IPS-20b (cell line): ENCODE results near the gene RPTOR.
"Not testable (repeated sequence)": the region's sequence is repeated elsewhere in the genome, so short reads cannot be mapped to it uniquely, and the experiment has no call there.

Source experiments
- H3K27ac ChIP-seq: one replicate; pipeline ENCODE4 v1.5.1; 2013; ENCODE audit warnings: low read length
- H3K27me3 ChIP-seq: 2 replicates; pipeline ENCODE4 v1.6.1; 2013; ENCODE audit warnings: mild to moderate bottlenecking, low read length, inconsistent platforms; ENCODE audit not compliant: insufficient read depth
- H3K36me3 ChIP-seq: 2 replicates; pipeline ENCODE4 v1.6.1; 2013; ENCODE audit warnings: low read depth, mild to moderate bottlenecking, inconsistent platforms, low read length, moderate library complexity; ENCODE audit not compliant: insufficient read depth
- H3K4me1 ChIP-seq: 2 replicates; pipeline ENCODE4 v1.6.1; 2013; ENCODE audit warnings: mild to moderate bottlenecking, control low read depth, inconsistent platforms, low read length, moderate library complexity; ENCODE audit not compliant: insufficient read depth
- H3K4me3 ChIP-seq: 2 replicates; pipeline ENCODE4 v1.5.1; 2013; ENCODE audit warnings: mild to moderate bottlenecking, low read length, inconsistent platforms
- H3K9ac ChIP-seq: 2 replicates; pipeline ENCODE4 v1.6.1; 2013; ENCODE audit warnings: low read depth, mild to moderate bottlenecking, inconsistent platforms, low read length, moderate library complexity
- H3K9me3 ChIP-seq: 2 replicates; pipeline ENCODE4 v1.6.1; 2013; ENCODE audit warnings: mild to moderate bottlenecking, low read depth, low read length, inconsistent platforms; ENCODE audit not compliant: insufficient read depth

The RPTOR gene

DNA sequence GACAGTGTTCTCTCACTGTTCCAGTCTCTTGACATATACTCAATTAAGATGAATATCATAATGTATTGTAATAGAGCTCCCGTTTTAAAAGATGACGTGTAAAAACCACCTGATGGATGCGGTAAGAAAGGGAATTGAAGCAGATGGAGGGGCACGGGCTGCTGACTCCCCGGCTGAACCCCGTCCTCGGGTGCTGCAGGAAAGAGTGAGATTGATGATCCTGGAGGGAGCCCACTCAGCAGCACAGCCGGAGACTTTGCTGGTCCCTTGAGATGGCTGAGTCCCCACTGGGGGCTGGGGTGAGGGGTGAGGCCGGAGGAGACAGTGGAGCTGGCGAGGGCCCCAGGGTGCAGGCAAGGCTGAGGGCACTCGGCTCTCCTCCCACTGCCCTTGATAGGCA, 217.4 kb downstream of the RPTOR start:
- Histone ChIP-seq H3K27me3 (no peaks in the 10 kb centered on the region), H3K9me3 (no peaks in the 10 kb centered on the region), H3K4me3 (no peak overlapping the region), H3K4me1 (peaks cover 6% of the 10 kb centered on the region; the same call in 1 of the 2 replicates), H3K27ac (no peak overlapping the region), H3K9ac (no peak overlapping the region), H3K36me3 (no peaks in the 10 kb centered on the region)

DNA sequence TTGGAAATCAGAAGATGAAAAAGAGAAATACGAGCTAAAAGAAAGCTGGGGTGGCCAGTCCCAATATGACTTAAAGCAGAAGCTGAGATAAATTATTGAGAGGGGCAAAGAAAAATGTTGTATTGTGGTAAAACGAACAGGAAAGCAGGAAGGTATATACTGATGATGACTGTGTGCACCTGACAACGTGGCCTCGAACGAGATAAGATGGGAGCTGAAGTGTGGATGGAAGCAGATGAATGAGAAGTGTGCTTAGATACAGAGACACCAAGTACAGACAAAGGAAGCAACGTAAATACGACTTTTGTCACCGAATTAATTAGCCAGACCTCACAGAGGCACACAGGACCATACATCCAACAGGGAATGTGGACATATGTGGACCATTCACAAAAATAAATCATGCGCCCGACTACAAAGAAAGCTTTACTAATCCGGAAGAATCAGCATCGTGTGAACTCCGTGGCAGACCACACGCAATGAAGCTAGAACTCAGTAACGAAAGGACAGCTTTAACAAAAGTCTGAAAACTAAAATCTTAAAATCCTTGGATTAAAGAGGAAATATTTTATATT, 218.7 kb downstream of the RPTOR start:
- Histone ChIP-seq H3K4me1 (peaks cover 6% of the 10 kb centered on the region; the same call in 1 of the 2 replicates), H3K9me3 (no peaks in the 10 kb centered on the region), H3K36me3 (no peaks in the 10 kb centered on the region), H3K27ac (no peak overlapping the region), H3K4me3 (no peak overlapping the region), H3K9ac (no peak overlapping the region), H3K27me3 (no peaks in the 10 kb centered on the region)

DNA sequence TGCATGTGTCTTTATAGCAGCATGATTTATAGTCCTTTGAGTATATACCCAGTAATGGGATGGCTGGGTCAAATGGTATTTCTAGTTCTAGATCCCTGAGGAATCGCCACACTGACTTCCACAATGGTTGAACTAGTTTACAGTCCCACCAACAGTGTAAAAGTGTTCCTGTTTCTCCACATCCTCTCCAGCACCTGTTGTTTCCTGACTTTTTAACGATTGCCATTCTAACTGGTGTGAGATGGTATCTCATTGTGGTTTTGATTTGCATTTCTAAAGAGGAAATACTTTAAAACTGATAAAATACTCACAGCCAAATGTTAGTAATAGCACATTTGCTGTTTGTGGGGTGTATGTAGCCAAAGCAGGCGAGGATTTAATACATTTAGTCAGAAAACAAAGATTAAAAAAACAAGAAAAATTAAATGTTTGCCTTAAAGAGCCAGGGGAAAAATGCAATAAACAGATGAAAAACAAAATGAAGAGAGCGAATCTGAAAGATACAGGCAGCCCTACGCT, 220.0 kb downstream of the RPTOR start:
- H3K36me3 ChIP-seq, H3K9ac ChIP-seq, H3K4me1 ChIP-seq, H3K4me3 ChIP-seq, H3K27ac ChIP-seq, H3K27me3 ChIP-seq, H3K9me3 ChIP-seq: not testable (repeated sequence)

DNA sequence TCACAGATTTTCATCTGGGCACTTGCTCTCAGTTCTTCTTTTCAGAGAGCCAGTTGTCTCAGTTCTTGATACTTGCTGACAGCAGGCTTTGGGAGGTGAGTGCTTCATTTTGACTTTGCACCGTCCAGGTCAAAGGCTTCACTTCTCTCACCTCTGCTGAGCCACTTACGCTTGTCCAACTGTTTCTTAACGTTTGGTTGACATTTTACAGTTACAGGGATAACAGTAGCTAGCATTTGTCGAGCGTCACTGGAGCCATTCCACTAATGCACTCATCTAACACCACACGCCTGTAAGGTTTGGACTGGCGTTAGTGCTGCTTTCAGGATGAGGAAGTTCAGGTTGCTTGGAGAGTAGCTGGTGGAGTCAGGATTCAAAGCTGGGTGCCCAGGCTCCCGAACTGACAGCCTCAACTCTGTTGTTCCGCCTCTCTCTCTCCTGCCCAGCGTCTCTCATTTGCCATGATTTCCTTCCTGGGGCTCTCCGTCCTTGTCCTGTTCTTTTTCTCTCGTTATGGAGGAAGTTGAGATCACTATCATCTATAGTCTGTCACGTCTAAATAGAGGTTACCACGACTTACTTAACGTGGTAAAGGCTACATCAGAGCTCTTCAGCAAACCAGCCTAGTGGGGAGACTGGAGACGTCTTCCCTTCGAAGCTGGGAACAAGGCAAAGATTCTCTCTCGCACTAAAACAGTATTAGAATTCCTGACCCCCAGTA, 220.8 kb downstream of the RPTOR start:
- Histone ChIP-seq H3K9ac (no peak overlapping the region), H3K27me3 (no peaks in the 10 kb centered on the region), H3K9me3 (no peaks in the 10 kb centered on the region), H3K4me1 (peaks cover 6% of the 10 kb centered on the region; the same call in 1 of the 2 replicates), H3K36me3 (no peaks in the 10 kb centered on the region), H3K4me3 (no peak overlapping the region), H3K27ac (no peak overlapping the region)

DNA sequence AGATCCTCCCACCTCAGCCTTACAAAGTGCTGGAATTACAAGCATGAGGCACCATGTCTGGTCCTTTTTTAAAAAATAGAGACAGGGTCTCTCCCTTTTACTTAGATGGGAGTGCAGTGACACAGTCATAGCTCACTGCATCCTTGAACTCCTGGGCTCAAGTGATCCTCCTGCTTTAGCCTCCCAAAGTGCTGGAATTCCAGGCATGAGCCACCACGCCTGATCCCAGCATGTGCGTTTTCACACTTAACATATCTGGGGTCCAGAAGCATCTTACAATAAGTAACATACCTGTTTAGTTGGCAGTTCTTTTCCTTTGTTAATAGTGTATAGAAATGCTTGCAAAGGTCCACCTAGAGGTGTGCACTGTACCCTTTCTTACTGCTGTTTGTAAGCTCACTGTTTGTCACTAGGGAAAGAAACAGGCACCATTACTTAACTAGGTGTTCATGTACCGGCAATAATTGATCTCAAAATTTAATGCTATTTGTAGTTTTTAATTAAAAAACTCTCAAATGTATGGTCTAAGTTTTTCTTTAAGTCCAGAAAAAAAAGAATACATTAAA, 221.7 kb downstream of the RPTOR start:
- H3K27ac ChIP-seq = no peak overlapping the region

DNA sequence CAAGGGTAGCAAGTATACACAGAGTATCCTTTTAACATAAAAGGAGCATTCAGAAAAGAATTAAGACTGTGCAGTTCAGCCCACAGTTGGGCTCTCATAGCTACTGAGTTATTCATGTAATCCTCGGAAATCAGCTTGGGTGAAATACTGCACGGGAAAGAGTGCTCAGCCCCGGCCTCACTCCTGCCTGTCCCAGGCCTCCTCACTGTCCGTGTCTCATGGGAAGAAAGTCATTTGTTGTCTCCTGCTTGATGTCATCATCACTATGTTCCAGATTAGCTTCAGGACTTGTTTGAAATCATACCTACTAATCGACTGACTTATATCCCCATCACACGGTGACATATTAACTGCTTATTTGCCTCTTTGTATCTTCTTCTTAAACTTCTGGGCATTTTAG, 223.8 kb downstream of the RPTOR start:
- no peak overlapping the region for H3K27ac ChIP-seq
- no peaks in the 10 kb centered on the region for H3K27me3 ChIP-seq
- H3K36me3 ChIP-seq = no peaks in the 10 kb centered on the region
- H3K9ac ChIP-seq = no peak overlapping the region
- no peak overlapping the region for H3K4me3 ChIP-seq
- no peaks in the 10 kb centered on the region for H3K9me3 ChIP-seq
- peaks cover 5% of the 10 kb centered on the region; the same call in 1 of the 2 replicates for H3K4me1 ChIP-seq

More for the DNA sequence above, 221.7 kb downstream of the RPTOR start:
- Histone ChIP-seq H3K9ac (no peak overlapping the region), H3K4me3 (no peak overlapping the region), H3K4me1 (peaks cover 4% of the 10 kb centered on the region; the same call in 1 of the 2 replicates), H3K9me3 (no peaks in the 10 kb centered on the region), H3K36me3 (no peaks in the 10 kb centered on the region), H3K27me3 (no peaks in the 10 kb centered on the region)

DNA sequence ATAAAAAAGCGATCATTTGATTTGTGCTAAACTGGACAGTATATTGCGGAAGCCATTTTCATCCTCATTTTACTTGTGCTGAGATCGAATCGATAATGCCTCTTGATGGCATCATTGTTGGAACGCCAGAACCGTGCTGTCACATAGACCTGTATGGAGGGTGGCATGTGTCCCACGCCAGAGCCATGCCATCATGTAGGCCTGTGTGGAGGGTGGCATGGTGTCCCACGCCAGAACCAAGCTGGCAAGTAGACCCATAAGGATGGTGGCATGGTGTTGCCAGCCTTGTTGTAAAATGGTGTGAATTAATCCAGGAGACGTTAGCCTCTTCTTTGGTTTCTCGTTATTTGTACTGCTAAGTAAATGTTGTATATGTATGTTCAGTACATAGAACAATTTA, 224.3 kb downstream of the RPTOR start:
- Histone ChIP-seq H3K9me3 (no peaks in the 10 kb centered on the region), H3K9ac (no peak overlapping the region), H3K36me3 (no peaks in the 10 kb centered on the region), H3K27me3 (no peaks in the 10 kb centered on the region), H3K4me3 (no peak overlapping the region), H3K4me1 (peaks cover 5% of the 10 kb centered on the region; the same call in 1 of the 2 replicates), H3K27ac (no peak overlapping the region)

DNA sequence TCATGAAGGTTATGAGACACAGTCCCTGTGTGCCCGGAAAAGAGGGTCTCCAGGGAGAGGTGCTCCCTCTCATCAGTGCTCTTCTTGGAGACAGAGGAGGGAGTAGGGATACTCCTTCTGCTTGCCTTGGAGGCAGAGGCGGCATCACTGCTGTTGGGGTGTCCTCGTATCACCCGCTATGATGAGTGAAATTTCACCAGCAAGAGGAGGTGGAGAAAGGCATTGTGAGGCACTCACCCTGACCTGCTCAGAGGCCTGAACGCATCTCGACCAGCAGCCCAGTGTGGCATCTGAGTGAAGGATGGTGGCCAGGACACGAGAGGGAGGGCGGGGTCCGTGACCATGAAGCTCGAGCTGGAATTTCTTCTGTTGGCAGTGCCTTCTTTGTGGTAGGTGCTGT, 224.9 kb downstream of the RPTOR start:
- Histone ChIP-seq H3K9me3 (no peaks in the 10 kb centered on the region), H3K27me3 (no peaks in the 10 kb centered on the region), H3K9ac (no peak overlapping the region), H3K27ac (no peak overlapping the region), H3K4me3 (no peak overlapping the region), H3K4me1 (peaks cover 5% of the 10 kb centered on the region; the same call in 1 of the 2 replicates), H3K36me3 (no peaks in the 10 kb centered on the region)

DNA sequence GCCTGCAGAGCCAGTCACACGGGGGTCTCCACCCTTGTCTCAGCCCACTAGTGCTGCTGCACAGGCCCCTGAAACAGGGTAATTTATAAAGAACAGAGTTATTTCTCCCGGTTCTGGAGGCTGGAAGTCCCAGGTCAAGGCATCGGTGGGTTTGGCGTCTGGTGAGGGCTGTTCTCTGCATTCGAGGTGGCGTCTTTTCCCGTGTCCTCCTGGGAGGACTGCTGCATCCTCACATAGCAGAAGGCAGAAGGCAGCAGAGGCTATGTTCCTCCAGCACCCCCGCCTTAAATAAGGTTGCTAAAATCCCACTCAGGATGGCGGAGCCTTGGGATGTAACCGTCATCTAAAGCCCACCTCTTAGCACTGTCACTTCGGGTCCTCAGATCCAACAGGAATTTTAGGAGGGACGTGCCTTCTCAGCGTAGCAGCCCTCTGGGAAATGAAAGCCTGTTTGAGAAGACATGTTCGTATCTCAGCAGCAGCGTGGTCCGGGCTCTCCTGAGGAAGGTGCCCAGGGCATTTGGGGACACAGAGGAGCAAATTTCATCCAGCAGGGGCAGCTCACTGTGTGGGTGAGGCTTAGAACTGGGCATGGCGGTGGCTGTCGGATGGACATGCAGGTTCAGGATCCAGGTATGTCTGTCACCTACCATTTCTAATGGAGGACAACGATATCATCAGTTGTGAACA, 225.4 kb downstream of the RPTOR start:
- H3K9ac ChIP-seq = no peak overlapping the region
- no peaks in the 10 kb centered on the region for H3K9me3 ChIP-seq
- H3K4me3 ChIP-seq = no peak overlapping the region
- peaks cover 5% of the 10 kb centered on the region; the same call in 1 of the 2 replicates for H3K4me1 ChIP-seq
- H3K36me3 ChIP-seq = no peaks in the 10 kb centered on the region
- H3K27ac ChIP-seq = no peak overlapping the region
- no peaks in the 10 kb centered on the region for H3K27me3 ChIP-seq

DNA sequence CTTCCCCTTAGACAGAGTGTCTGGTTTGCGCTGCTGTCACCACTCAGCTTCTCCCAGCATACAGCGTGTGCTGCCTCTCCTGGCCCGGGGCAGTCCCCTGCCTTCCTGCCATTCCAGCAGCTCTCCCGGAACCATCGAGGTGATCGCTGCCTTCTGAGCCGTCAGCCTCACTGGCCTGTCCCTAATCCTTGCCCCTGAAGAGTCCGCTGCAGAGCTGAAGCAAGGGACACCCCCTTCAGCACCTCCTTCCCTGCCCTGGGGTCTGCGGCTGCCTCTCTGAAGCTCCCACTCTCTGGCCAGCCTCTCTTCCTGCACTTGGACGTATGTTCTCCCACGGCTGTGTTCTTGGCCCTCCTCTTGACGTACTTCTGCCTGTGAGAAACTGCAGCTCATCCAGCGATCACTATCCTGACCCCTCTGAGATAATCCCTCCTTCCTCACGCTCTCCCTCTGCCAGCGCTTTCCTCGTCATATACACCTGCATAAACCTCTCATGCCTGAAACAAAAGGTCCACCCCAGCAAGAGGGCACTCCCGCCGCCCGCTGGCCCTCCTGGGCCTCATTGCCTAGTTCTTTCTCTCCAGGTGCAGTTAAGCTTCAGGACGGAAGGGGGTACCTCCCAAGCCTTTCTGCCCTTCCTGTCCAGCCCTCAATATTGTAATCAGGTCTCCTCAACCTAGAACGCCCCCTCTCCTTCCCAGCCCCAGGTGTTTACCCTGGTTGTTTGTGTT, 226.4 kb downstream of the RPTOR start:
- no peaks in the 10 kb centered on the region for H3K36me3 ChIP-seq
- no peak overlapping the region for H3K9ac ChIP-seq
- H3K4me3 ChIP-seq = no peak overlapping the region
- H3K27me3 ChIP-seq = no peaks in the 10 kb centered on the region
- no peaks in the 10 kb centered on the region for H3K9me3 ChIP-seq
- H3K4me1 ChIP-seq = peaks cover 5% of the 10 kb centered on the region; the same call in 1 of the 2 replicates
- H3K27ac ChIP-seq = no peak overlapping the region

DNA sequence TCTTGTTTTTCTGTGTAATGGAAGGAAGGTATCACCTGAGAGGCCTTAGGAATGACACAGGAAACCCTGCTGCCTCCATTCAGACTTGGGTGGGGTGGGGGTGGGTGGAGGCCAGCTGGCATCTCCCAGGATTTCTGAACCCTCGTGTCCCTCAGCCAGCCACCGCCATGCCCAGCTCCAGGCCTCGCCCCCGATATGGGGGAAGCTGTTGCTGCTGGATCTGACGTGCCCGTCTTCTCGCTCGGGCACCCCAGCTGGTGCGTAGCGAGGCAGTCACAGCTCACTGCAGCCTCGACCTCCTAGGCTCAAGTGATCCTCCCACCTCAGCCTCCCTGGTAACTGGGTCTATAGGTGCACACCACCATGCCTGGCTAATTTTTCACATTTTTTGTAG, 227.0 kb downstream of the RPTOR start:
- Histone ChIP-seq H3K9me3 (no peaks in the 10 kb centered on the region), H3K9ac (no peak overlapping the region), H3K36me3 (no peaks in the 10 kb centered on the region; the same call in 1 of the 2 replicates), H3K27me3 (no peaks in the 10 kb centered on the region), H3K4me3 (no peak overlapping the region), H3K4me1 (peaks cover 5% of the 10 kb centered on the region; the same call in 1 of the 2 replicates), H3K27ac (no peak overlapping the region)
